Measurements from ENCODE around the gene RIPPLY3.

Gene RIPPLY3

DNA sequence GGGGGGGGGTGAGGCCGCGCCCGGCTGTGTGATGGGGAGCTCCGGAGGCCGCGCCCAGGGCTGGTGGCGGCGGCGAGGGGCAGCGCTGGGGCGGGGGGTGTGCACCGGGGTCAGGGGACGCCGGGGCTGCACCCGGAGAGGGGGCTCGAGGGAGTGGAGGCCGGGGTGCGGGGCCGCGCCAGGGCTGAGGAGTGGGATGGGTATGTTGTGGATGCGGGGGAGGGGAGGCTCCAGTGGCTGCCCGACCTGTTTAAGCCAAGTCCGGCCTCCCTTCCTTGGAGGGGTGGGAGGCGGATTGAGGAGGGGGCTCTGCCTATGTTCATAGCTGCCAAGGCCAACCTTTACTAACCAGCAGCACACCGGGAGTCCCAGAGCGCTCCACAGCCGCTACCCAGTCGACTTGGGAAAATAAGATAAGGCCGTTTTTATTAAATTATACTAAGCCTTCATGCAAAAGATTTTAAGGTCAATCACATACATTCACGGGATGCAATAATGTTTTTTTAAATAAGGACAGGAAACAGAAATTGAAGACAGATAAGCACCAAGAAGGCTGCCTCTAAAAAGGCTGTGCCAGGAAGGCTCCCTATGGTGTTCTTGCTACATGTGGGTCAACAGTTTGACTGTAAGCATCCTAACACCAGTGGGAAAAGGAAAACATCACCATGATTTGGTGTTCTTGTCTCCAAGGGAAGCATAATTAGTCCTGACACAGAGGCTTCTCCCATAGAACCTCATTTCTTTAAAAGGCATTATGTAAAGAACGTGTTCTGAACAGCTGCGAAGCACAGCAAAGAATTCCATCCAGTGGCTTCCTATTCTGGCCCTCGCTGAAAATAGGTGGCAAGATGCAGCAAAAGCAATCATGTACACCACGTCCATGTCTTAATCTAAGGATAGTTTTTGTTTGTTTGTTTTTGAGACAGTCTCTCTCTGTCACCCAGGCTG, 39.4 kb upstream of the RIPPLY3 start:
- Histone ChIP-seq H3K9me3 (ENCODE audit: control insufficient read depth in 2 of 2, low read length in 2 of 2) (no peaks in the 10 kb centered on the region), H3K27ac (ENCODE audit: low read depth in 2 of 2, low read length in 2 of 2) (peak overlapping the region; percentile 52 to 72), H3K9ac (ENCODE audit: low read depth in 1 of 2, low read length in 2 of 2) (peak overlapping the region; percentile 52 to 56), H3K4me3 (ENCODE audit: low read length in 2 of 2) (peak overlapping the region; percentile 50 to 66), H3K27me3 (ENCODE audit: control insufficient read depth in 2 of 2, insufficient read depth in 2 of 2, low read length in 2 of 2) (no peaks in the 10 kb centered on the region), H3K36me3 (ENCODE audit: control insufficient read depth in 2 of 2, insufficient read depth in 2 of 2, low read length in 2 of 2) (no peaks in the 10 kb centered on the region), H3K4me1 (ENCODE audit: control insufficient read depth in 2 of 2, insufficient read depth in 2 of 2, low read length in 2 of 2) (peaks cover 0 to 6% of the 10 kb centered on the region in 2 donors)

DNA sequence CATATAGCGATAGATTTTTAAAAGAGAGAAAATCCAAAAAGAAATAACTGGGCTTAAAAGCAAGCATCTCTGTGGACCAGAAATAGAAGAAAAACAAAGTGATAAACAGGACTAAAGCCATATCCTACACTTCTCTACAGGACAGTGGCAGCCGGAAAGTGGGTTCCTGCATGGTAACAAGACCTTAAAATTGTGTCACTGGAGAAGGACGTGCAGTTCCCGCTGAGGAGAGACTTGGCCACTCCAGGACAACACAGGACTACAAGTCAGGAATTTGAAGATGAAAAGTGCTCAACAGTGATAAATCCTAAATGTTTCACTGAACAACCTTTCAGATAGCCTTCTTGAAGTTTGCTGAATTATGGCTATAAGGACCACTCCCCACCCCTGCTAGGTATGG, 38.1 kb upstream of the RIPPLY3 start:
- no peaks in the 10 kb centered on the region for H3K27me3 ChIP-seq (ENCODE audit: control insufficient read depth in 2 of 2, insufficient read depth in 2 of 2, low read length in 2 of 2)
- H3K36me3 ChIP-seq (ENCODE audit: control insufficient read depth in 2 of 2, insufficient read depth in 2 of 2, low read length in 2 of 2): no peaks in the 10 kb centered on the region
- no peak overlapping the region for H3K9ac ChIP-seq (ENCODE audit: low read depth in 1 of 2, low read length in 2 of 2)

DNA sequence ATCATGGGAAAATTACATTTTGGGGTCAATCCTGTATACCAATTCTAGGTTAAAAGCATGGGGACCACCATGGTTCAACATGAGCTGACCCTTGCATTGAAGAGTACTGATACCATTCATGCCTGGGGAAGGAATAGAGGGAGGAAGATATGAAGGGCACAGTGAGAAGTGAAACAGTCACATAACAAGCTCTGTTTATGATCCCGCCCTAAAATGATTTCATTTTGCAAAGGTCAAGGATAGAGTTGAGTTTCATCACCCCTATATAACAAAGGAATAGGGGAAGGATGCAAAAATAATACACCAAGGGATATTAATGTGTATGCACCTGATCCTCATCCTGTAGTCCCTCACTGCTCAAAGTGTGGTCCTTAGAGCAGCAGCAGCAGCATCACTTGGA, 37.5 kb upstream of the RIPPLY3 start:
- H3K4me1 ChIP-seq (ENCODE audit: control insufficient read depth in 2 of 2, insufficient read depth in 2 of 2, low read length in 2 of 2): peaks cover 0 to 6% of the 10 kb centered on the region in 2 donors
- no peaks in the 10 kb centered on the region for H3K9me3 ChIP-seq (ENCODE audit: control insufficient read depth in 2 of 2, low read length in 2 of 2)

More for the DNA sequence above, 38.1 kb upstream of the RIPPLY3 start:
- peaks cover 0 to 6% of the 10 kb centered on the region in 2 donors for H3K4me1 ChIP-seq (ENCODE audit: control insufficient read depth in 2 of 2, insufficient read depth in 2 of 2, low read length in 2 of 2)
- H3K9me3 ChIP-seq (ENCODE audit: control insufficient read depth in 2 of 2, low read length in 2 of 2): no peaks in the 10 kb centered on the region
- no peak overlapping the region for H3K4me3 ChIP-seq (ENCODE audit: low read length in 2 of 2)
- H3K27ac ChIP-seq (ENCODE audit: low read depth in 2 of 2, low read length in 2 of 2): no peak overlapping the region

DNA sequence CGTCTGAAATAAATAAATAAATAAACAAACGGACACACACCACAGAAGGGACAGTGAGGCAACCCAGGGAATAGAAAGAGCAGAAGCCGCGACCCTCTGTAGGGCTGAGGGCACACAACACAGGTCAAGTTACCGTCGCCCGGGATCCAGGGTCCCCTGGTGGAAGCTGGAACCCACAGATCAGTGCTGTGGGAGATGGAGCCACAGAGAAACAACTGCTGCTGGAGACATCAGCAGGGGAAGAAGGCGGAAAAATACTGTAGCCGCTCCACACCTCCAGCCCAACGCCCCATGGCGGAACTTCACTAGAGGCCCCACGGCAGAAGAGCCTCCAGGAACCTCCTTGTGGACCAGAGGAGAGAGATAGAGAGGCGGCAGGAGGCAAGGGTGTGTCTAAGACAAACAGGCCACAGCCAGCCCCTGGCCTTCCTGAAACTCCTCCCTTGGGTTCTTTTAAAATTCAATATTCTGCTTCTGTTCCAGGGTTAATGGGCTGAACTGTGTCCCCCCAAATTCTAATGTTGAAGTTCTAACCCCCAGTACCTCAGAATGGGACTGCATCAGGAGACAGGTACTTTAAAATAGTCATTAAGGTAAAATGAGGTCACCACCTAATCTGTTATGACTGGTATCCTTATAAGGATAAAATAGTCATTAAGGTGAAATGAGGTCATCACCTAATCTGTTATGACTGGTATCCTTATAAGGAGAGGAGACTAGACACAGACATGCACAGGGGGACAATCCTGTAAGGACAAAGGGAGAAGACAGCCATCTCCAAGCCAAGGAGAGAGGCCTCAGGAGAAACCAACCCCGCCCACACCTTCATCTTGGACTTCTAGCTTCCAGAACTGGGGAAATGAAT, 32.3 kb upstream of the RIPPLY3 start:
- Histone ChIP-seq H3K9ac (ENCODE audit: low read depth in 1 of 2, low read length in 2 of 2) (no peak overlapping the region), H3K4me3 (ENCODE audit: low read length in 2 of 2) (no peak overlapping the region), H3K4me1 (ENCODE audit: control insufficient read depth in 2 of 2, insufficient read depth in 2 of 2, low read length in 2 of 2) (peaks cover 0 to 5% of the 10 kb centered on the region in 2 donors), H3K27ac (ENCODE audit: low read depth in 2 of 2, low read length in 2 of 2) (no peak overlapping the region), H3K9me3 (ENCODE audit: control insufficient read depth in 2 of 2, low read length in 2 of 2) (no peaks in the 10 kb centered on the region), H3K36me3 (ENCODE audit: control insufficient read depth in 2 of 2, insufficient read depth in 2 of 2, low read length in 2 of 2) (no peaks in the 10 kb centered on the region), H3K27me3 (ENCODE audit: control insufficient read depth in 2 of 2, insufficient read depth in 2 of 2, low read length in 2 of 2) (no peaks in the 10 kb centered on the region)

More for the DNA sequence above, 37.5 kb upstream of the RIPPLY3 start:
- H3K27ac ChIP-seq (ENCODE audit: low read depth in 2 of 2, low read length in 2 of 2): no peak overlapping the region
- H3K9ac ChIP-seq (ENCODE audit: low read depth in 1 of 2, low read length in 2 of 2): no peak overlapping the region
- H3K4me3 ChIP-seq (ENCODE audit: low read length in 2 of 2): no peak overlapping the region
- no peaks in the 10 kb centered on the region for H3K27me3 ChIP-seq (ENCODE audit: control insufficient read depth in 2 of 2, insufficient read depth in 2 of 2, low read length in 2 of 2)
- H3K36me3 ChIP-seq (ENCODE audit: control insufficient read depth in 2 of 2, insufficient read depth in 2 of 2, low read length in 2 of 2): no peaks in the 10 kb centered on the region

DNA sequence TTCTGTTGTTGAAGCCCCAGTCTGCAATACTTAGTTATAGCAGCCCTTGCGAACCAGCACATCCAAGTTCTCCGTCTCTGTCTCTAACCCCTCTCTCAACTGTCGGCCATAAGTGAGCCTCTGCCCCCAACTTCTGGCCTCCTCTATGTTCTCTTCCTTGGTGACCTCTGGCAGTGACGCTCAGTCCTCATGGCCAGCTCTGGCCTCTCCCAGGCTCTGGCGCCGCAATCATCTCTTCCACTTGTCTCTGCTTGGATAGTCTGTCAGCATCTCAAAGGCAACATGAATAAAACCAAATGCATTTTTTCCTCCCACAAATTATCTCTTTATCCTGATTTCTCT, 31.7 kb upstream of the RIPPLY3 start:
- no peak overlapping the region for H3K9ac ChIP-seq (ENCODE audit: low read depth in 1 of 2, low read length in 2 of 2)
- H3K27me3 ChIP-seq (ENCODE audit: control insufficient read depth in 2 of 2, insufficient read depth in 2 of 2, low read length in 2 of 2): no peaks in the 10 kb centered on the region
- H3K4me3 ChIP-seq (ENCODE audit: low read length in 2 of 2): no peak overlapping the region
- H3K27ac ChIP-seq (ENCODE audit: low read depth in 2 of 2, low read length in 2 of 2): no peak overlapping the region
- no peaks in the 10 kb centered on the region for H3K9me3 ChIP-seq (ENCODE audit: control insufficient read depth in 2 of 2, low read length in 2 of 2)
- H3K36me3 ChIP-seq (ENCODE audit: control insufficient read depth in 2 of 2, insufficient read depth in 2 of 2, low read length in 2 of 2): no peaks in the 10 kb centered on the region
- peaks cover 0 to 5% of the 10 kb centered on the region in 2 donors for H3K4me1 ChIP-seq (ENCODE audit: control insufficient read depth in 2 of 2, insufficient read depth in 2 of 2, low read length in 2 of 2)

DNA sequence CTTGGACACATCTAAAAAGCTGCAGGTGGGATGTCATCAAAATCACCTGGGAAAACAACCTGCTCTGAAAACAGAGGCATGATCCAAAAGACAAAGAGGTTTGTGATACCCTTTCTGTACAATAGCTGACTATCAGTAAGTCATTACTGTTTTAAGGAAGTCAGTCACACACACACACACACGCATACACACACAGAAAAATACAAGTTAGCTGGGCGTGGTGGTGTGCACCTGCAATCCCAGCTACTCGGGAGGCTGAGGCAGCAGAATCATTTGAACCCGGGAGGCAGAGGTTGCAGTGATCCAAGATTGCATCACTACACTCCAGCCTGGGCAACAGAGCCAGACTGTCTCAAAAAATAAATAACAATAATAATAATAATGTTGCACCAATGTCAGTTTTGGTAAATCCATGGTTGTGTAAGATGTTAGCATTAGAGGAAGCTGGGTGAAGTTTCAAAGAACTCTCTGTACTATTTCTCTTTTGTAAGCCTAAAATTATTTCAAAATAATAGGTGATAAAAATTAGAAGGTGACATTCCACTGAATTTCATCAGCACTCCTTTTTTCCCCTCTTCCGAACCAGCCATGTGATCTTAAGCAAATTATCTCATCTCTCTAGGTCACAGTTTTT, 30.2 kb upstream of the RIPPLY3 start:
- H3K27me3 ChIP-seq (ENCODE audit: control insufficient read depth in 2 of 2, insufficient read depth in 2 of 2, low read length in 2 of 2): no peaks in the 10 kb centered on the region
- no peak overlapping the region for H3K4me3 ChIP-seq (ENCODE audit: low read length in 2 of 2)
- H3K9ac ChIP-seq (ENCODE audit: low read depth in 1 of 2, low read length in 2 of 2): no peak overlapping the region
- H3K36me3 ChIP-seq (ENCODE audit: control insufficient read depth in 2 of 2, insufficient read depth in 2 of 2, low read length in 2 of 2): no peaks in the 10 kb centered on the region
- H3K27ac ChIP-seq (ENCODE audit: low read depth in 2 of 2, low read length in 2 of 2): no peak overlapping the region
- H3K4me1 ChIP-seq (ENCODE audit: control insufficient read depth in 2 of 2, insufficient read depth in 2 of 2, low read length in 2 of 2): peaks cover 3 to 11% of the 10 kb centered on the region in 2 donors
- H3K9me3 ChIP-seq (ENCODE audit: control insufficient read depth in 2 of 2, low read length in 2 of 2): no peaks in the 10 kb centered on the region

DNA sequence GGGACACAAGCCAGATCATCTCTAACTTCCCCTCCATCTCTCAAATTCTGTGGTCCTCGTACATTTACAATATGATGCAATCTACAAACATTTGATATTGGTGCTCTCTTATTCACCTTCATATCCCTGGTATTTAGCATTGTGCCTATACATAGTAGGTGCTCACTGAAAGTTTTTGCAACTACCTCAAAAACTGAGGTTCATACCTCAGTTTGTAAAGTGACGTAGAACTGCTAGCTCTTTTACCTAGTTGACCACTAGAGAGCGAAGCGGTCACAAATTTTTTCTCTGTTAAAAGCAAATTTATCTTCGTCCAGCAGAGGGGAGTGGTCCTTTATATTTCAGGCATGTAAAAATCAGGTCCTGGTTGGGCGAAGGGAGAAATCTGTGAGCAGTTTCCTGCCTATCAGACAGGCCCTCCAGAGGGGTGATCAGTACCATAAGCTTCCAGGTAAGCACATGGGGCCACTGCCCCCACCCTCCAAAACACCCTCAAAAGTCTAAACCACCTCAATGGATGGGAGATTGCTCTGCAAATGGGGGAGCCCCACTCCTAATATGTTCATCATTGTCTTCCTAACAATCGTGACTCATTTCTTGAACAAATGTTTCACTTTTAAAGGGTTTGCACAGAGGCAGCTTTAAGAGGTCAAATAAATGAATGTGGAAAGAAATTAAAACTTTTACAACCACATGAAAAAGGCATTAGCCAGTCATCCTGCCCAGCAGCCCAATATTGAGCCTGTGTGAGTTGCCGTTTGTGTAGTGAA, 29.4 kb upstream of the RIPPLY3 start:
- no peak overlapping the region for H3K4me3 ChIP-seq (ENCODE audit: low read length in 2 of 2)
- peak overlapping the region in 1 of 2 donors; percentile 35 for H3K9ac ChIP-seq (ENCODE audit: low read depth in 1 of 2, low read length in 2 of 2)
- no peaks in the 10 kb centered on the region for H3K9me3 ChIP-seq (ENCODE audit: control insufficient read depth in 2 of 2, low read length in 2 of 2)
- H3K27me3 ChIP-seq (ENCODE audit: control insufficient read depth in 2 of 2, insufficient read depth in 2 of 2, low read length in 2 of 2): no peaks in the 10 kb centered on the region
- H3K36me3 ChIP-seq (ENCODE audit: control insufficient read depth in 2 of 2, insufficient read depth in 2 of 2, low read length in 2 of 2): no peaks in the 10 kb centered on the region
- H3K27ac ChIP-seq (ENCODE audit: low read depth in 2 of 2, low read length in 2 of 2): no peak overlapping the region
- peaks cover 3 to 11% of the 10 kb centered on the region in 2 donors for H3K4me1 ChIP-seq (ENCODE audit: control insufficient read depth in 2 of 2, insufficient read depth in 2 of 2, low read length in 2 of 2)

DNA sequence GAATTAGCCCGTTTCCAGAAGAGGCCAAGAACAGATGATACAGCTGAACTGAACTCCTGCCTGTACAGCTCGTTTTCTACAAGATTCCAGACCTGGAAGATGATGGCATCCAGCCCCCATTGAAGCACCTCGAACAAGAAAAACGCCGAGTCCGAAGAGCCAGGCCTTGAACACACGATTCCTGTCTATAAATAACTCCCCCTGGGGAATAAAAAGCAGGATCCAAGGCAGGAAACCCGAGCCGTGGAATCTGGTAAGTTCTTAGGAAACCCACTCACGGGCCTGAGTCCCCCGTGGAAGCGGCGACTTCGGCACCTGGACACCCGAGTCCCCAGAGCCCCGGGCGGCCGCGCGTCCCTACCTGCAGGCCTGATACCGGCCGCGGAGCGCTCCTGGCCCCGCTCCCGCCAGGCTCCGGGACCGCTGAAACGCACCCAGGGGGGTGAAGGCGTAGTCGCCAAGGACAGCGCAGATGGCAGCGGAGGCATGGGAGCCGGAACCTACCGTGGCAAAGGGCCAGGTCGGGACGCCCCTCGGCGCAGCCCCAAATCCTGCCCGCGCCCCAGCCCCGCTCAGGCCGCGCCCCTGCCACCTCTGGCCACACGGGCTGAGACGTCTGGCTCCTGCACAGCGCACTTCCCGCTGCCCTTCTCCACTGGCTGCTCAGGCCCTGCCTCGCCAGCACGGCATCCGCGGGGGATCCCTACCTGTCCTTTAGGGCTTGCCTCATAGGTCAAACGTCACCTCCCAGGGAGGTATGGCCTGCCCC, 26.0 kb upstream of the RIPPLY3 start:
- H3K36me3 ChIP-seq (ENCODE audit: control insufficient read depth in 2 of 2, insufficient read depth in 2 of 2, low read length in 2 of 2): no peaks in the 10 kb centered on the region
- H3K9me3 ChIP-seq (ENCODE audit: control insufficient read depth in 2 of 2, low read length in 2 of 2): no peaks in the 10 kb centered on the region
- H3K9ac ChIP-seq (ENCODE audit: low read depth in 1 of 2, low read length in 2 of 2): peak overlapping the region in 1 of 2 donors; percentile 47
- no peak overlapping the region for H3K27ac ChIP-seq (ENCODE audit: low read depth in 2 of 2, low read length in 2 of 2)
- H3K4me3 ChIP-seq (ENCODE audit: low read length in 2 of 2): peak overlapping the region; percentile 57 to 59
- H3K27me3 ChIP-seq (ENCODE audit: control insufficient read depth in 2 of 2, insufficient read depth in 2 of 2, low read length in 2 of 2): no peaks in the 10 kb centered on the region
- H3K4me1 ChIP-seq (ENCODE audit: control insufficient read depth in 2 of 2, insufficient read depth in 2 of 2, low read length in 2 of 2): peaks cover 3 to 11% of the 10 kb centered on the region in 2 donors

DNA sequence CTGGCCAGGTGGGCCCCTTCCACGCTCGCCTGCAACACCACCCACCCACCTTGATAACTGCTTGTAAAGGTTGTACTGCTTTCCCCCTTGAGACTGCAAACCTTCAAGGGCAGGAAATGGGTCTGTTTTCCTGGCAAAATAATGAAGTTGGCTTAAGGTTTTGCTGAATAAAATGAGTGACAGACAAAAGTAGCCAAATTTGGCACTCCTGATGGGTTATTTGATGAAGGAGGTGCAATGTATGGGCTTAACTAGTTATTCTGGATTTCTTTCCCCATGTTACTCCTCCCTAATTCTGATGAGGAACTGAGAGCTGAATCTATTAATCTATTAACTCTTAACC, 25.5 kb upstream of the RIPPLY3 start:
- peaks cover 3 to 11% of the 10 kb centered on the region in 2 donors for H3K4me1 ChIP-seq (ENCODE audit: control insufficient read depth in 2 of 2, insufficient read depth in 2 of 2, low read length in 2 of 2)
- H3K9me3 ChIP-seq (ENCODE audit: control insufficient read depth in 2 of 2, low read length in 2 of 2): no peaks in the 10 kb centered on the region
- peak overlapping the region; percentile 57 to 59 for H3K4me3 ChIP-seq (ENCODE audit: low read length in 2 of 2)
- no peak overlapping the region for H3K27ac ChIP-seq (ENCODE audit: low read depth in 2 of 2, low read length in 2 of 2)
- H3K27me3 ChIP-seq (ENCODE audit: control insufficient read depth in 2 of 2, insufficient read depth in 2 of 2, low read length in 2 of 2): no peaks in the 10 kb centered on the region
- H3K9ac ChIP-seq (ENCODE audit: low read depth in 1 of 2, low read length in 2 of 2): peak overlapping the region in 1 of 2 donors; percentile 47
- no peaks in the 10 kb centered on the region for H3K36me3 ChIP-seq (ENCODE audit: control insufficient read depth in 2 of 2, insufficient read depth in 2 of 2, low read length in 2 of 2)

Data from mucosa of rectum (tissue), 2 donors.